H54 (cell line): ENCODE data around the gene NAA38.

Source experiments
- DNase-seq: peaks from one replicate; pipeline ENCODE4 v3.0.0; 2011; ENCODE audit warnings: low spot score, mixed read lengths; ENCODE audit not compliant: insufficient read length
- FAIRE-seq: peaks from 3 replicates; lab custom pipeline; 2011; peaks lifted over from hg19 to GRCh38; lab: Jason Lieb, UNC
- POLR2A ChIP-seq: IDR thresholded peaks from 2 replicates; pipeline ENCODE4 v1.6.1; 2011; ENCODE audit warnings: low read depth, mild to moderate bottlenecking, low read length

NAA38 gene

GRCh38 chr17:7837408-7838088 lies 19.8 kb downstream of the NAA38 start:
- no peak for DNase-seq
- no peak for FAIRE-seq
- no peak for TF ChIP-seq POLR2A

- FAIRE-seq = no peak
- TF ChIP-seq POLR2A = no peak
- DNase-seq = no peak
These were observed 20.6 kb downstream of the NAA38 start for GRCh38 chr17:7836596-7837407.

GRCh38 chr17:7835814-7836595 lies 21.4 kb downstream of the NAA38 start:
- DNase-seq (no peak), FAIRE-seq (no peak)
- TF ChIP-seq POLR2A = no peak

- TF ChIP-seq POLR2A = 0 out of 2 replicates have a peak, but pooled peaks have one; percentile 28
- peak; percentile 90 for DNase-seq
- FAIRE-seq = peak; percentile 20
These were observed 22.2 kb downstream of the NAA38 start for GRCh38 chr17:7834957-7835813.

GRCh38 chr17:7834542-7834956 lies 22.8 kb downstream of the NAA38 start:
- FAIRE-seq = no peak
- TF ChIP-seq POLR2A = no peak
- no peak for DNase-seq

GRCh38 chr17:7833795-7834541 lies 23.4 kb downstream of the NAA38 start, which contains the start of gene KDM6B:
Gene KDM6B (plus strand): TSS chr17:7834217. CDS start chr17:7845555, 11,338 bp downstream.
- 0 out of 2 replicates have a peak, but pooled peaks have one; percentile 18 for TF ChIP-seq POLR2A
- peak; percentile 90 for DNase-seq
- FAIRE-seq = no peak

- no peak for TF ChIP-seq POLR2A
These were observed 24.2 kb downstream of the NAA38 start for GRCh38 chr17:7833011-7833794.

GRCh38 chr17:7832431-7832830 lies 24.9 kb downstream of the NAA38 start:
- no peak for FAIRE-seq
- DNase-seq = no peak
- TF ChIP-seq POLR2A = no peak

More at GRCh38 chr17:7833011-7833794, 24.2 kb downstream of the NAA38 start:
- FAIRE-seq = no peak
- no peak for DNase-seq

- no peak for TF ChIP-seq POLR2A
- no peak for FAIRE-seq
These were observed 26.1 kb downstream of the NAA38 start for GRCh38 chr17:7831233-7831632.

GRCh38 chr17:7830616-7831015 lies 26.7 kb downstream of the NAA38 start:
- DNase-seq (no peak), FAIRE-seq (no peak)
- no peak for TF ChIP-seq POLR2A

More at GRCh38 chr17:7831233-7831632, 26.1 kb downstream of the NAA38 start:
- DNase-seq = no peak

- no peak for FAIRE-seq
- no peak for DNase-seq
- no peak for TF ChIP-seq POLR2A
These were observed 32.0 kb downstream of the NAA38 start for GRCh38 chr17:7825206-7825990.
